B cell (primary cell): Measurements from ENCODE around the gene NUMBL. TPM values are rescaled to one million over a fixed set of nuclear protein-coding genes. Genes with fewer than 3 reads are reported as not detected.

ENCODE experiments used
- ATAC-seq: fragments of 200-7000 bp; cut with Tn5 transposase; one replicate; pipeline ENCODE4 v1.10.0; 2021; ENCODE audit warnings: low read depth, mild to moderate bottlenecking, moderate number of reproducible peaks, moderate library complexity
- CTCF ChIA-PET: fragments of 350-600 bp; sonication (Branson Sonifier 250); formaldehyde crosslinking; loops from one replicate; lab custom pipeline; 2021; ENCODE audit warnings: antibody characterized with exemption, inconsistent platforms; lab: Charles Lee
- POLR2A ChIA-PET: fragments of 350-600 bp; sonication (Branson Sonifier 250); formaldehyde crosslinking; loops from one replicate; lab custom pipeline; 2021; ENCODE audit warnings: antibody characterized with exemption; lab: Charles Lee
- DNase-seq: peaks from one replicate; pipeline ENCODE4 v3.0.0; 2013
- H2AFZ ChIP-seq: 2 replicates; pipeline ENCODE4 v1.6.1; 2012; ENCODE audit warnings: mild to moderate bottlenecking, low read depth, low read length; ENCODE audit not compliant: insufficient read depth, poor library complexity, severe bottlenecking
- H3K27ac ChIP-seq, 2 donors: 1 replicate in 1 of 2; 2 replicates in 1 of 2; pipeline ENCODE4 v1.5.1; 2012 to 2013; ENCODE audit warnings: low read length in 2 of 2, mild to moderate bottlenecking in 2 of 2, moderate library complexity in 1 of 2
- H3K27me3 ChIP-seq, 4 experiments: fragments of 200-600 bp in 1 of 4; sonication (generic) in 1 of 4; replicated peaks in 1 of 4; 1 replicate in 2 of 4; 2 replicates in 2 of 4; pipeline versions ENCODE4 v1.6.1 to v1.7.0; 2013 to 2016; ENCODE audit warnings: low read length in 3 of 4, mild to moderate bottlenecking in 2 of 4, mixed read lengths in 1 of 4, moderate library complexity in 1 of 4; ENCODE audit not compliant: insufficient read depth in 4 of 4, control insufficient read depth in 3 of 4; ENCODE audit errors: control extremely low read depth in 1 of 4
- H3K36me3 ChIP-seq, 2 experiments: replicated peaks in 1 of 2; 1 replicate in 1 of 2; 2 replicates in 1 of 2; pipeline versions ENCODE4 v1.6.1 to v1.7.1; 2013; ENCODE audit warnings: low read length in 1 of 2; ENCODE audit not compliant: insufficient read depth in 2 of 2, control insufficient read depth in 1 of 2; ENCODE audit errors: control extremely low read depth in 1 of 2, extremely low read depth in 1 of 2
- H3K4me1 ChIP-seq, 2 donors: fragments of 200-600 bp in 1 of 2; sonication (generic) in 1 of 2; 1 replicate in 1 of 2; 2 replicates in 1 of 2; pipeline versions ENCODE4 v1.5.1 to v1.6.1; 2013 to 2017; ENCODE audit warnings: low read length in 2 of 2; ENCODE audit not compliant: control insufficient read depth in 2 of 2, insufficient read depth in 2 of 2
- H3K4me2 ChIP-seq: replicated peaks from 2 replicates; pipeline ENCODE3; 2012; ENCODE audit warnings: mild to moderate bottlenecking, low read depth, low read length; ENCODE audit not compliant: poor library complexity, severe bottlenecking
- H3K4me3 ChIP-seq, 5 experiments: fragments of 200-600 bp in 1 of 5; sonication (generic) in 1 of 5; 1 replicate in 3 of 5; 2 replicates in 2 of 5; pipeline versions ENCODE4 v1.5.1 to v1.7.0; 2011 to 2016; ENCODE audit warnings: low read length in 4 of 5, mild to moderate bottlenecking in 4 of 5, low read depth in 2 of 5, control low read depth in 1 of 5, moderate library complexity in 1 of 5; ENCODE audit not compliant: insufficient read depth in 1 of 5; ENCODE audit errors: control extremely low read depth in 1 of 5, extremely low read depth in 1 of 5
- H3K79me2 ChIP-seq: fragments of 200-600 bp; sonication (generic); one replicate; pipeline ENCODE4 v1.6.0; 2016; ENCODE audit warnings: low read length; ENCODE audit not compliant: control insufficient read depth, insufficient read depth
- H3K9ac ChIP-seq: fragments of 200-600 bp; sonication (generic); 2 replicates; pipeline ENCODE4 v1.6.1; 2017; ENCODE audit warnings: mild to moderate bottlenecking, low read length, moderate library complexity
- H3K9me3 ChIP-seq, 3 donors: one replicate each; pipeline versions ENCODE4 v1.6.1 to v1.7.1; 2013; ENCODE audit warnings: low read length in 2 of 3; ENCODE audit not compliant: control insufficient read depth in 2 of 3, insufficient read depth in 1 of 3; ENCODE audit errors: control extremely low read depth in 1 of 3
- H4K20me1 ChIP-seq: 2 replicates; pipeline ENCODE4 v1.6.0; 2012; ENCODE audit warnings: mild to moderate bottlenecking, low read length; ENCODE audit not compliant: insufficient read depth, control insufficient read depth, poor library complexity, severe bottlenecking
- H3K27ac Mint-ChIP-seq: one replicate; pipeline ENCODE4 v1.8.0; 2021; ENCODE audit warnings: mixed read lengths
- H3K27me3 Mint-ChIP-seq: one replicate; pipeline ENCODE4 v1.8.0; 2021; ENCODE audit warnings: mixed read lengths
- H3K4me1 Mint-ChIP-seq: one replicate; pipeline ENCODE4 v1.8.0; 2021; ENCODE audit warnings: mixed read lengths
- H3K4me3 Mint-ChIP-seq: one replicate; pipeline ENCODE4 v1.8.0; 2021; ENCODE audit warnings: mixed read lengths
- H3K9me3 Mint-ChIP-seq: one replicate; pipeline ENCODE4 v1.8.0; 2022; ENCODE audit warnings: mixed read lengths; ENCODE audit not compliant: insufficient read depth
- EZH2 ChIP-seq: IDR thresholded peaks from 2 replicates; pipeline ENCODE4 v1.6.1; 2012; ENCODE audit warnings: borderline replicate concordance, low read depth, mild to moderate bottlenecking, moderate library complexity, low read length; ENCODE audit not compliant: insufficient read depth, poor library complexity, severe bottlenecking
- WGBS: methylation state at CpG from one replicate; pipeline ENCODE4 v1.1.5; 2013; ENCODE audit warnings: missing lambda C conversion rate; ENCODE audit not compliant: insufficient coverage; 5-methylcytosine and 5-hydroxymethylcytosine counted together
- intact Hi-C: fragments of 100-400 bp; cut with micrococcal nuclease; formaldehyde crosslinking; loops from one replicate; pipeline ENCODE4 v1.10.0; 2022
- polyA plus RNA-seq: library from polyadenylated mRNA; depleted of rRNA; stranded (reverse); fragments of >200 nt; gene quantifications from 2 replicates; pipeline ENCODE4 v1.2.3, GENCODE V29; 2012
- total RNA-seq, 2 donors: library from RNA; stranded (reverse); fragments of 120-200 nt in 1 of 2; gene quantifications; 1 replicate in 1 of 2; 2 replicates in 1 of 2; pipeline versions ENCODE4 v1.2.3 to v1.2.4, GENCODE V29; 2013 to 2022
- TF ChIP-seq, protein P1 (sequence below): fragments of 200-600 bp; IDR thresholded peaks from one replicate; pipeline ENCODE4 v1.8.0; 2022; ENCODE audit warnings: antibody characterized with exemption, mild to moderate bottlenecking

Gene NUMBL
- total and polyA plus RNA-seq, 2 donors (not counting 1 experiment from before 2014, with no cell fraction given): 7.8 to 21.8 TPM

DNA sequence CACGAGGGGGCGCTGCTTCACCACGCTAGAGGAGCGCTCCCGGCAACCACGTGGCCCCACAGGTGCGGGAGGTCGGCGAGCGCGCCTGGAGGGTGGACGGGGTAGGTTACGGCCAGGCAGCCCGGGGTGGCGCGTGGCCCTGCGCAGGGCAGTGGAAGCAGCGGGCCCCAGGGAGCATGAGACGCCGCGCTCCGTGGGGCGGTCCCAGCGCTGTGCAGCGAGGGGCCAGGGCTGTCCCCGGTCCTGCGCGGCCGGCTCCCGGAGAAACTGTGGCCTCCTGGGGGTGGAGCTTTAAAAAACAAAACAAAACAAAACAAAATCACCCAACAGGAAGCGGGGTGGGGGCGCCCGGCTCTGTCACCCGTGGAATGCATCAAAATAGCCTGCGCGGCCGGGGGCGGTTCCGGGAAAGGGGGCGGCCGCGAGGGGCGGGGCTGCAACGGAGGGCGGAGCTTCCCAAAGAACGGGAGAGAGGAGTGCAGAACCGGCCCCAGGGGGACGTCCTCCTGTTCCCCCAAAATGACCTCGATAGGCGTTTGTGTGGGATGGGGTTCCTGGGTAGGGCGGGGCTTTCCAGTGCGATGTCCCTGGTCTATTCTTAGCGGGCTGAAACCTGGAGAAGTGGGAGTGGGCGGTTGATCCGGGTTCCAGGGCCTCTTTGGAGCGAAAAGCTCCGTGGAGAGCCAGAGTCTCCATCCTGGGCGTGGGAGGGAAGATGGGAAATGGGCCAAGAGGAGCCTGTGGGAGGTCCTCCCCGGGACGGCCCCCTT lies 27.3 kb downstream of the NUMBL start:
- Mint-ChIP-seq H3K4me3 (peak overlapping the region; percentile 89), H3K27me3 (no peaks in the 10 kb centered on the region), H3K27ac (peak overlapping the region; percentile 94), H3K9me3 (no peaks in the 10 kb centered on the region), H3K4me1 (peaks cover 19% of the 10 kb centered on the region)
- H3K27me3 ChIP-seq: no peaks in the 10 kb centered on the region
- peak overlapping the region; percentile 64 to 80 for H3K27ac ChIP-seq
- ATAC-seq: peak; percentile 89
- no peaks in the 10 kb centered on the region for H3K79me2 ChIP-seq
- H3K9me3 ChIP-seq: no peaks in the 10 kb centered on the region
- no peaks in the 10 kb centered on the region for H4K20me1 ChIP-seq
- peak overlapping the region; percentile 98 for H3K4me2 ChIP-seq
- CTCF ChIA-PET: interaction anchor here (0.6 to 4.6 kb wide), 35 partner anchors 9 to 1895 kb away, joined by 3 to 117 read pairs (median 3); partner anchors contain the start of genes ACTMAP, COQ8B, EGLN2 and ITPKC
- peak; percentile 95 for DNase-seq
- POLR2A ChIA-PET: interaction anchor here (0.6 to 1.4 kb wide), 13 partner anchors 24 to 1595 kb away, joined by 3 to 21 read pairs (median 5); partner anchors contain the start of genes ACTMAP, COQ8B, EGLN2 and ITPKC
- WGBS: under 1% methylated on average over 53 of the region's 60 CpGs
- no peaks in the 10 kb centered on the region for H3K36me3 ChIP-seq
- H3K4me1 ChIP-seq: peaks cover 11 to 15% of the 10 kb centered on the region in 2 donors
- H3K9ac ChIP-seq: peak overlapping the region; percentile 85
- peak overlapping the region; percentile 95 for H2AFZ ChIP-seq
- TF ChIP-seq EZH2: no peak
- TF ChIP-seq, protein P1, sequence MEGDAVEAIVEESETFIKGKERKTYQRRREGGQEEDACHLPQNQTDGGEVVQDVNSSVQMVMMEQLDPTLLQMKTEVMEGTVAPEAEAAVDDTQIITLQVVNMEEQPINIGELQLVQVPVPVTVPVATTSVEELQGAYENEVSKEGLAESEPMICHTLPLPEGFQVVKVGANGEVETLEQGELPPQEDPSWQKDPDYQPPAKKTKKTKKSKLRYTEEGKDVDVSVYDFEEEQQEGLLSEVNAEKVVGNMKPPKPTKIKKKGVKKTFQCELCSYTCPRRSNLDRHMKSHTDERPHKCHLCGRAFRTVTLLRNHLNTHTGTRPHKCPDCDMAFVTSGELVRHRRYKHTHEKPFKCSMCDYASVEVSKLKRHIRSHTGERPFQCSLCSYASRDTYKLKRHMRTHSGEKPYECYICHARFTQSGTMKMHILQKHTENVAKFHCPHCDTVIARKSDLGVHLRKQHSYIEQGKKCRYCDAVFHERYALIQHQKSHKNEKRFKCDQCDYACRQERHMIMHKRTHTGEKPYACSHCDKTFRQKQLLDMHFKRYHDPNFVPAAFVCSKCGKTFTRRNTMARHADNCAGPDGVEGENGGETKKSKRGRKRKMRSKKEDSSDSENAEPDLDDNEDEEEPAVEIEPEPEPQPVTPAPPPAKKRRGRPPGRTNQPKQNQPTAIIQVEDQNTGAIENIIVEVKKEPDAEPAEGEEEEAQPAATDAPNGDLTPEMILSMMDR: peak; percentile 96
- peak overlapping the region; percentile 11 to 78 (median 67) for H3K4me3 ChIP-seq
- intact Hi-C loops: loop anchor here (1.0 kb wide), 7 partner anchors 27 to 599 kb away; partner anchors contain the start of genes ACTMAP, ITPKC, NUMBL and RAB4B
